ENCODE measurements around the gene MAST4. TPM values are rescaled to one million over a fixed set of nuclear protein-coding genes. Genes with fewer than 3 reads are reported as not detected.

MAST4 gene
- total RNA-seq, 1 donor = 12.7 TPM

DNA sequence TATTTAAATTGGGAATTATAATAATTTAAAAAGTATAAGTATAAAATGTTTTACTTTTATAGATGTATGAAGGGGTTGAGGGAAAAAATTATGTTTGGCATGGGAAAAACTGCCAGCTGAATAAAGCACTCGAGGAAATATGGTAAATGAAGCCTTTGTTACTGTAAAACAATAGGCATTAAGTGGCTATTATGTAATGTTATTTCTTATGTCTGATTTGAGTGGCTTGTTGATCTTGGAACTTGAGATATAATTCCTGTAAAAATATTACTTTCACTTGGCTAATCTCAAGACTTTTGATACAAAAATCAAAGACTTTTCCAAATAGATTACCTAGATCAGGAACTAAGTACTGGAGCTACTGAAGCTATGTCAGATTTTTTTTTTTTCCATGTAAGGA, 417.5 kb downstream of the MAST4 start:
- no peak overlapping the region for H2AFZ ChIP-seq (ENCODE audit: low read length)
- H3K27me3 ChIP-seq (ENCODE audit: insufficient read depth, low read length) = no peaks in the 10 kb centered on the region
- no peaks in the 10 kb centered on the region for H4K20me1 ChIP-seq (ENCODE audit: insufficient read depth, low read length)
- no peaks in the 10 kb centered on the region for H3K9me3 ChIP-seq (ENCODE audit: low read depth, low read length)
- TF ChIP-seq, protein P1, sequence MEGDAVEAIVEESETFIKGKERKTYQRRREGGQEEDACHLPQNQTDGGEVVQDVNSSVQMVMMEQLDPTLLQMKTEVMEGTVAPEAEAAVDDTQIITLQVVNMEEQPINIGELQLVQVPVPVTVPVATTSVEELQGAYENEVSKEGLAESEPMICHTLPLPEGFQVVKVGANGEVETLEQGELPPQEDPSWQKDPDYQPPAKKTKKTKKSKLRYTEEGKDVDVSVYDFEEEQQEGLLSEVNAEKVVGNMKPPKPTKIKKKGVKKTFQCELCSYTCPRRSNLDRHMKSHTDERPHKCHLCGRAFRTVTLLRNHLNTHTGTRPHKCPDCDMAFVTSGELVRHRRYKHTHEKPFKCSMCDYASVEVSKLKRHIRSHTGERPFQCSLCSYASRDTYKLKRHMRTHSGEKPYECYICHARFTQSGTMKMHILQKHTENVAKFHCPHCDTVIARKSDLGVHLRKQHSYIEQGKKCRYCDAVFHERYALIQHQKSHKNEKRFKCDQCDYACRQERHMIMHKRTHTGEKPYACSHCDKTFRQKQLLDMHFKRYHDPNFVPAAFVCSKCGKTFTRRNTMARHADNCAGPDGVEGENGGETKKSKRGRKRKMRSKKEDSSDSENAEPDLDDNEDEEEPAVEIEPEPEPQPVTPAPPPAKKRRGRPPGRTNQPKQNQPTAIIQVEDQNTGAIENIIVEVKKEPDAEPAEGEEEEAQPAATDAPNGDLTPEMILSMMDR (IDR thresholded peaks at IDR 0.05; ENCODE audit: extremely low read depth, low read depth, low read length) = no peak
- no peaks in the 10 kb centered on the region for H3K36me3 ChIP-seq (ENCODE audit: insufficient read depth, low read length)
- peak overlapping the region; percentile 7 for H3K4me2 ChIP-seq (ENCODE audit: insufficient read depth, low read length)
- no peak overlapping the region for H3K4me3 ChIP-seq (ENCODE audit: insufficient read depth, low read length)
- H3K4me1 ChIP-seq (ENCODE audit: insufficient read depth, low read length) = peaks cover 53% of the 10 kb centered on the region
- no peak overlapping the region for H3K27ac ChIP-seq (ENCODE audit: low read depth, low read length)
- H3K79me2 ChIP-seq (ENCODE audit: insufficient read depth, low read length) = peaks cover 48% of the 10 kb centered on the region
- no peak for DNase-seq (ENCODE audit: insufficient read length, low spot score, missing footprints)

DNA sequence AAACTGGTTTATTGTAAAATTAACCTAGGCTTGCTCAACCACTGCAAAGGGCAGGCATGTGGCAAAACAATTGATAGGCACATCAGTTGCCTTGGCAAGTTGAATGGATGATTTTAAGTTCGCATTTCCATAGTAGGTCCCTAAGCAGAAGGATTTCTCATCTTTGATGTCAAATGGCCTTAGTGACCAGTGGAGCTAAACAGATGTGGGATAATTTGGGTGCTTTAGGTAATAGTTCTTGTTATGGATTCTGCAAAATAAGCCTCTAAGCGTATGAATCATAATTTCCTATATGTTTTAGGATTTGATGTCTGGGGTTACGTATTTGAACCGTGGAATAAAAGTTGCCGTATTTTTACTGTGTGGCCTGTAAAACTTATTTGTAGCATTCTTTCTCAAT, 418.0 kb downstream of the MAST4 start:
- Histone ChIP-seq H3K9me3 (ENCODE audit: low read depth, low read length) (no peaks in the 10 kb centered on the region), H3K4me2 (ENCODE audit: insufficient read depth, low read length) (peak overlapping the region; percentile 7), H3K27me3 (ENCODE audit: insufficient read depth, low read length) (no peaks in the 10 kb centered on the region), H2AFZ (ENCODE audit: low read length) (no peak overlapping the region), H3K4me1 (ENCODE audit: insufficient read depth, low read length) (peaks cover 53% of the 10 kb centered on the region), H3K4me3 (ENCODE audit: insufficient read depth, low read length) (no peak overlapping the region), H4K20me1 (ENCODE audit: insufficient read depth, low read length) (no peaks in the 10 kb centered on the region), H3K27ac (ENCODE audit: low read depth, low read length) (no peak overlapping the region), H3K36me3 (ENCODE audit: insufficient read depth, low read length) (no peaks in the 10 kb centered on the region), H3K79me2 (ENCODE audit: insufficient read depth, low read length) (peaks cover 43% of the 10 kb centered on the region)
- DNase-seq (ENCODE audit: insufficient read length, low spot score, missing footprints) = no peak
- TF ChIP-seq, protein P1 (IDR thresholded peaks at IDR 0.05; ENCODE audit: extremely low read depth, low read depth, low read length) = no peak

DNA sequence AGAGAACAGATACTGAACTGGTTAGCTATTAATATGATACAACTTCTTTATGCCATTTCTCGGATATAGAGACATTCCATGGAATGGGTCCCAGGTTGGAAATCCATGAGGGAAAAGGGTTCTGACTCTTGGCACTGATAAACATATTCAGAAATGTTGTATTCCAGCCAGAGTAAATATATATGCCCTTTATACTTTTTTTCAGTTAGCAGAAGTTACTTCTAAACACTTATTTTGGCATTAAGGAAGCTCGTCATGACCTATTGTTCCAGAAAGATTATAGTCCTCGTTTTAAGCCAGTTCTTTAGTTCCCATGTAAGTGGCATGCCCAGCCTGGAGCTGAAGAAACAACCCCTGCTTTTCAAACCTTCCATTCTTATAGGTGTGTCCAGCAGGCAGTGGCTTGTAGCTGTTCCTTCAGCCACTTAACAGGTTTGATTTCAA, 418.8 kb downstream of the MAST4 start:
- no peak overlapping the region for H2AFZ ChIP-seq (ENCODE audit: low read length)
- H3K4me3 ChIP-seq (ENCODE audit: insufficient read depth, low read length) = peak overlapping the region; percentile 56
- H3K36me3 ChIP-seq (ENCODE audit: insufficient read depth, low read length) = no peaks in the 10 kb centered on the region
- no peaks in the 10 kb centered on the region for H4K20me1 ChIP-seq (ENCODE audit: insufficient read depth, low read length)
- no peaks in the 10 kb centered on the region for H3K27me3 ChIP-seq (ENCODE audit: insufficient read depth, low read length)
- peak overlapping the region; percentile 61 for H3K27ac ChIP-seq (ENCODE audit: low read depth, low read length)
- no peak for DNase-seq (ENCODE audit: insufficient read length, low spot score, missing footprints)
- H3K4me1 ChIP-seq (ENCODE audit: insufficient read depth, low read length) = peaks cover 53% of the 10 kb centered on the region
- TF ChIP-seq, protein P1 (IDR thresholded peaks at IDR 0.05; ENCODE audit: extremely low read depth, low read depth, low read length) = no peak
- H3K9me3 ChIP-seq (ENCODE audit: low read depth, low read length) = no peaks in the 10 kb centered on the region
- peaks cover 38% of the 10 kb centered on the region for H3K79me2 ChIP-seq (ENCODE audit: insufficient read depth, low read length)
- H3K4me2 ChIP-seq (ENCODE audit: insufficient read depth, low read length) = peak overlapping the region; percentile 83

GRCh38 chr5:67015541-67016191, 419.5 kb downstream of the MAST4 start:
- Histone ChIP-seq H3K36me3 (ENCODE audit: insufficient read depth, low read length) (no peaks in the 10 kb centered on the region), H3K4me3 (ENCODE audit: insufficient read depth, low read length) (peak overlapping the region; percentile 56), H3K79me2 (ENCODE audit: insufficient read depth, low read length) (peaks cover 35% of the 10 kb centered on the region), H3K4me1 (ENCODE audit: insufficient read depth, low read length) (peaks cover 52% of the 10 kb centered on the region), H3K27me3 (ENCODE audit: insufficient read depth, low read length) (no peaks in the 10 kb centered on the region), H2AFZ (ENCODE audit: low read length) (no peak overlapping the region), H3K27ac (ENCODE audit: low read depth, low read length) (peak overlapping the region; percentile 61), H3K4me2 (ENCODE audit: insufficient read depth, low read length) (peak overlapping the region; percentile 83), H4K20me1 (ENCODE audit: insufficient read depth, low read length) (no peaks in the 10 kb centered on the region), H3K9me3 (ENCODE audit: low read depth, low read length) (no peaks in the 10 kb centered on the region)
- TF ChIP-seq, protein P1 (IDR thresholded peaks at IDR 0.05; ENCODE audit: extremely low read depth, low read depth, low read length) = no peak
- DNase-seq (ENCODE audit: insufficient read length, low spot score, missing footprints) = no peak
